HCT116 (cell line): ENCODE measurements around the gene NAGK. TPM values are rescaled to one million over a fixed set of nuclear protein-coding genes. Genes with fewer than 3 reads are reported as not detected.
A peak's percentile ranks its signal among the peaks of the same experiment; 100 is the strongest.
"Not testable (repeated sequence)": the region's sequence is repeated elsewhere in the genome, so short reads cannot be mapped to it uniquely, and the experiment has no call there.

Experiments used
- ATAC-seq: fragments of 200-7000 bp; cut with Tn5 transposase; 2 replicates; pipeline ENCODE4 v1.9.1; 2020; ENCODE audit warnings: mild to moderate bottlenecking, moderate library complexity
- BruUV-seq: library from RNA; stranded (reverse); fragments of 400-500 nt; replicated peaks from 2 replicates; lab custom pipeline; 2021; lab: Mats Ljungman, UMichigan
- CTCF ChIA-PET: fragments of 300-600 bp; sonication (Branson Sonifier 250); formaldehyde crosslinking; loops from one replicate; lab custom pipeline; 2021; ENCODE audit warnings: antibody characterized with exemption; lab: Charles Lee
- POLR2A ChIA-PET: fragments of 300-600, 350-600 bp; sonication (Branson Sonifier 250); formaldehyde crosslinking; loops from one replicate; lab custom pipeline; 2021; ENCODE audit warnings: antibody characterized with exemption; lab: Charles Lee
- RAD21 ChIA-PET, 2 experiments: fragments of 300-600 bp; sonication (Branson Sonifier 250); formaldehyde crosslinking; loops; one replicate each; lab custom pipeline; 2023; ENCODE audit warnings: low total read pairs in 2 of 2; ENCODE audit not compliant: uncharacterized antibody in 2 of 2, unreplicated experiment in 2 of 2, low non-redundant PET in 1 of 2; lab: Charles Lee
- DNase-seq: peaks from one replicate; pipeline ENCODE4 v3.0.0-alpha.2; 2010; ENCODE audit warnings: low read depth, low spot score
- H2AFZ ChIP-seq: fragments of 200-600 bp; shearing (Covaris generic), sonication (generic); 2 replicates; pipeline ENCODE4 v1.6.1; 2017; ENCODE audit warnings: low read depth, mixed run types, mixed read lengths, antibody characterized with exemption, low read length; ENCODE audit not compliant: poor library complexity, severe bottlenecking
- H3K27ac ChIP-seq: 2 replicates; pipeline ENCODE4 v1.5.1; 2012; ENCODE audit warnings: low read depth, low read length
- H3K27me3 ChIP-seq: fragments of 200-600 bp; sonication (generic); 2 replicates; pipeline ENCODE4 v1.6.1; 2016; ENCODE audit warnings: mixed run types, low read length, mixed read lengths; ENCODE audit not compliant: insufficient read depth
- H3K36me3 ChIP-seq, 2 experiments: fragments of 200-500 bp in 1 of 2; fragments of 200-600 bp in 1 of 2; sonication (Bioruptor generic) in 1 of 2; sonication (generic) in 1 of 2; 2 replicates each; pipeline versions ENCODE4 v1.5.1 to v1.6.1; 2014 to 2016; ENCODE audit warnings: low read length in 2 of 2, inconsistent platforms in 1 of 2, mixed read lengths in 1 of 2, mixed run types in 1 of 2; ENCODE audit not compliant: insufficient read depth in 2 of 2, control insufficient read depth in 1 of 2
- H3K4me1 ChIP-seq, 2 experiments: fragments of 200-600 bp in 1 of 2; sonication (generic) in 1 of 2; 2 replicates each; pipeline versions ENCODE4 v1.5.1 to v1.6.1; 2012 to 2017; ENCODE audit warnings: low read length in 2 of 2, inconsistent platforms in 1 of 2, mild to moderate bottlenecking in 1 of 2, mixed read lengths in 1 of 2, mixed run types in 1 of 2, moderate library complexity in 1 of 2; ENCODE audit not compliant: insufficient read depth in 2 of 2, control insufficient read depth in 1 of 2
- H3K4me2 ChIP-seq: fragments of 200-600 bp; sonication (generic); 2 replicates; pipeline ENCODE4 v1.6.1; 2017; ENCODE audit warnings: mixed run types, low read length, mixed read lengths
- H3K4me3 ChIP-seq, 2 experiments: fragments of 200-600 bp in 1 of 2; sonication (generic) in 1 of 2; replicated peaks in 1 of 2; 2 replicates each; pipeline ENCODE4 v1.5.1; 2011 to 2016; ENCODE audit warnings: low read length in 2 of 2, control low read depth in 1 of 2, low read depth in 1 of 2, mild to moderate bottlenecking in 1 of 2, mixed read lengths in 1 of 2, mixed run types in 1 of 2
- H3K79me2 ChIP-seq: fragments of 200-600 bp; sonication (generic); 2 replicates; pipeline ENCODE4 v1.6.1; 2017; ENCODE audit warnings: mild to moderate bottlenecking, mixed run types, low read length, moderate library complexity, mixed read lengths; ENCODE audit not compliant: insufficient read depth
- H3K9ac ChIP-seq: fragments of 200-600 bp; sonication (generic); 2 replicates; pipeline ENCODE4 v1.6.1; 2016; ENCODE audit warnings: low read length, mixed read lengths
- H3K9me2 ChIP-seq: fragments of 200-600 bp; sonication (generic), shearing (Covaris generic); 2 replicates; pipeline ENCODE4 v1.6.1; 2017; ENCODE audit warnings: mixed run types, mild to moderate bottlenecking, moderate library complexity; ENCODE audit not compliant: insufficient read depth
- H3K9me3 ChIP-seq, 2 experiments: fragments of 200-500 bp in 1 of 2; fragments of 200-600 bp in 1 of 2; sonication (Bioruptor generic) in 1 of 2; sonication (generic) in 1 of 2; 2 replicates each; pipeline ENCODE4 v1.6.1; 2014 to 2017; ENCODE audit warnings: low read length in 2 of 2, mixed read lengths in 2 of 2, inconsistent platforms in 1 of 2, low read depth in 1 of 2, mild to moderate bottlenecking in 1 of 2, mixed run types in 1 of 2, moderate library complexity in 1 of 2; ENCODE audit not compliant: control insufficient read depth in 1 of 2, insufficient read depth in 1 of 2
- H4K20me1 ChIP-seq: fragments of 200-600 bp; sonication (generic), shearing (Covaris generic); 2 replicates; pipeline ENCODE4 v1.6.1; 2017; ENCODE audit warnings: mixed run types, mild to moderate bottlenecking, moderate library complexity; ENCODE audit not compliant: insufficient read depth
- CTCF ChIP-seq, 3 experiments: fragments of 200-600 bp in 1 of 3; sonication (generic) in 1 of 3; IDR thresholded peaks in 2 of 3; conservative IDR thresholded peaks in 1 of 3; 2 replicates each; pipeline ENCODE4 v1.5.1; 2012 to 2017; ENCODE audit warnings: low read depth in 2 of 3, low read length in 2 of 3, antibody characterized with exemption in 1 of 3, borderline replicate concordance in 1 of 3, control low read depth in 1 of 3, mild to moderate bottlenecking in 1 of 3, mixed read lengths in 1 of 3, mixed run types in 1 of 3, moderate library complexity in 1 of 3; ENCODE audit not compliant: insufficient read depth in 1 of 3
- JUND ChIP-seq: IDR thresholded peaks from 2 replicates; pipeline ENCODE4 v1.6.1; 2012
- RAD21 ChIP-seq: IDR thresholded peaks from 2 replicates; pipeline ENCODE4 v1.6.1; 2012; ENCODE audit warnings: low read depth, mild to moderate bottlenecking
- intact Hi-C: fragments of 100-400 bp; cut with micrococcal nuclease; formaldehyde crosslinking; loops from 2 replicates; pipeline ENCODE4 v1.10.0; 2022
- total RNA-seq: library from RNA; stranded (reverse); gene quantifications from one replicate; pipeline ENCODE4 v1.2.1, GENCODE V29; 2021; ENCODE audit not compliant: unreplicated experiment

The NAGK gene
- total RNA-seq, 1 experiment from 2014 or later, result 36.8 TPM

GRCh38 chr2:71023553-71024243 is 44.8 kb upstream of the NAGK start:
- ATAC-seq, H4K20me1 ChIP-seq, H3K36me3 ChIP-seq, intact Hi-C loops, H3K27ac ChIP-seq, POLR2A ChIA-PET, H2AFZ ChIP-seq, H3K27me3 ChIP-seq, H3K79me2 ChIP-seq, H3K9me3 ChIP-seq, BruUV-seq, H3K4me3 ChIP-seq, DNase-seq, H3K9ac ChIP-seq, H3K9me2 ChIP-seq: not testable (repeated sequence)
- peak; percentile 66 for TF ChIP-seq RAD21
- TF ChIP-seq CTCF (IDR thresholded peaks at IDR 0.05 in 2 of 3, conservative IDR thresholded peaks at IDR 0.05 in 1 of 3; ENCODE audit: borderline replicate concordance in 1 of 3, insufficient read depth in 1 of 3, low read depth in 2 of 3, low read length in 2 of 3), result peak; percentile 9 to 64 (median 13); a peak in 1 of 6 replicates
- TF ChIP-seq JUND, result 0 out of 2 replicates have a peak, but pooled peaks have one; percentile 8
- Histone ChIP-seq H3K4me1 (peaks cover 0 to 10% of the 10 kb centered on the region in 2 experiments; a peak in 2 of 4 replicates), H3K4me2 (peak overlapping the region; percentile 41)
- CTCF ChIA-PET, result interaction anchor here (1.8 kb wide), 1 partner anchor 131 kb away, joined by 5 read pairs; no protein-coding TSS in a partner anchor
- RAD21 ChIA-PET, result interaction anchor here in 1 of 2 experiments (0.6 to 1.2 kb wide), 2 partner anchors 131 to 308 kb away, joined by 5 read pairs; partner anchors contain the start of gene ZNF638

- H3K4me1 ChIP-seq, H3K79me2 ChIP-seq, H4K20me1 ChIP-seq, H2AFZ ChIP-seq, POLR2A ChIA-PET, H3K9me3 ChIP-seq, DNase-seq, H3K36me3 ChIP-seq, CTCF ChIA-PET, H3K4me3 ChIP-seq, H3K27ac ChIP-seq, H3K9me2 ChIP-seq, BruUV-seq, RAD21 ChIA-PET, ATAC-seq, H3K27me3 ChIP-seq, H3K9ac ChIP-seq, H3K4me2 ChIP-seq, intact Hi-C loops: not testable (repeated sequence)
These were observed 32.2 kb upstream of the NAGK start for GRCh38 chr2:71036296-71036695.
